Transverse colon (tissue), 4 donors: ENCODE measurements around the gene KRTAP12-3. TPM values are rescaled to one million over a fixed set of nuclear protein-coding genes. Genes with fewer than 3 reads are reported as not detected.
"Not testable (repeated sequence)": the region's sequence is repeated elsewhere in the genome, so short reads cannot be mapped to it uniquely, and the experiment has no call there.

Experiments
- DNase-seq: peaks from one replicate; pipeline ENCODE4 v3.0.0-alpha.2; 2019
- H3K27ac ChIP-seq, 4 donors: fragments of 200-600 bp; sonication (generic); 2 replicates each; pipeline ENCODE4 v1.5.1; 2016 to 2018; ENCODE audit warnings: inconsistent platforms in 4 of 4
- H3K27me3 ChIP-seq: fragments of 200-600 bp; sonication (generic); 2 replicates; pipeline ENCODE4 v1.5.1; 2017; ENCODE audit warnings: inconsistent platforms
- H3K36me3 ChIP-seq, 4 donors: fragments of 200-600 bp; sonication (generic); 2 replicates each; pipeline ENCODE4 v1.5.1; 2017 to 2019; ENCODE audit warnings: inconsistent platforms in 4 of 4
- H3K4me1 ChIP-seq, 4 donors: fragments of 200-600 bp; sonication (generic); 2 replicates each; pipeline ENCODE4 v1.5.1; 2017 to 2020; ENCODE audit warnings: inconsistent platforms in 4 of 4
- H3K4me3 ChIP-seq, 4 donors: fragments of 200-600 bp; sonication (generic); 1 replicate in 1 of 4; 2 replicates in 3 of 4; pipeline versions ENCODE4 v1.5.1 to v1.6.1; 2017 to 2019; ENCODE audit warnings: inconsistent platforms in 4 of 4
- H3K9me3 ChIP-seq, 2 donors: fragments of 200-600 bp; sonication (generic); 2 replicates each; pipeline ENCODE4 v1.5.1; 2017 to 2019; ENCODE audit warnings: inconsistent platforms in 2 of 2
- CTCF ChIP-seq, 5 experiments: fragments of 200-600 bp in 3 of 5; fragments of 450-650 bp in 2 of 5; sonication (generic) in 3 of 5; IDR thresholded peaks; 1 replicate in 2 of 5; 2 replicates in 3 of 5; pipeline ENCODE4 v1.5.1; 2016 to 2017; ENCODE audit warnings: antibody characterized with exemption in 5 of 5, inconsistent platforms in 3 of 5, mild to moderate bottlenecking in 2 of 5, moderate library complexity in 1 of 5
- EP300 ChIP-seq: sonication (generic); formaldehyde crosslinking; IDR thresholded peaks from one replicate; pipeline ENCODE4 v1.6.1; 2017; ENCODE audit warnings: antibody characterized with exemption, low read depth
- POLR2A ChIP-seq: fragments of 450-650 bp; IDR thresholded peaks from one replicate; pipeline ENCODE4 v1.6.1; 2016; ENCODE audit warnings: antibody characterized with exemption, mild to moderate bottlenecking, moderate library complexity
- POLR2AphosphoS5 ChIP-seq, 3 donors: sonication (generic); formaldehyde crosslinking; IDR thresholded peaks; one replicate each; pipeline ENCODE4 v1.6.1; 2016; ENCODE audit warnings: antibody characterized with exemption in 3 of 3
- WGBS, 2 donors: methylation state at CpG; one replicate each; pipeline ENCODE4 v1.1.5; 2018; ENCODE audit warnings: low coverage in 1 of 2; 5-methylcytosine and 5-hydroxymethylcytosine counted together
- in situ Hi-C, 4 donors: fragments of 200-750 bp; cut with MboI; loops; one replicate each; pipeline versions ENCODE4 v1.15.0 to v1.15.1; 2017; ENCODE audit warnings: low sequenced_read_pairs in 3 of 4, low pct_ligation_motif_present in 1 of 4, low pct_unique_long_range_greater_than_20kb in 1 of 4
- intact Hi-C: fragments of 100-400 bp; cut with DNase I; formaldehyde crosslinking; loops from one replicate; pipeline ENCODE4 v1.15.1; 2023; ENCODE audit warnings: low total_unique reads
- total RNA-seq, 4 donors: library from RNA; depleted of rRNA; stranded (reverse); fragments of >200 nt; gene quantifications; one replicate each; pipeline ENCODE4 v1.1.0, GENCODE V29; 2016

The KRTAP12-3 gene
- total RNA-seq, 4 donors from 2014 or later, result not detected

- Histone ChIP-seq H3K4me3 (no peak within 1 kb of the TSS), H3K36me3 (no peaks in the 10 kb centered on the region), H3K27me3 (peaks cover 10% of the 10 kb centered on the region), H3K27ac (no peak within 1 kb of the TSS), H3K4me1 (no peaks in the 10 kb centered on the region), H3K9me3 (peaks cover 1 to 9% of the 10 kb centered on the region in 2 donors)
- intact Hi-C loops (no loop called here), in situ Hi-C loops (no loop called here)
- TF ChIP-seq POLR2AphosphoS5 (IDR thresholded peaks at IDR 0.05) (no peak), POLR2A (no peak), EP300 (no peak), CTCF (IDR thresholded peaks at IDR 0.05) (no peak)
- no peak for DNase-seq
- WGBS, 2 donors, result 58% methylated on average over 19 of the region's 21 CpGs; no CpG with 5 or more reads in 1 of the 2 donors
Measured at GRCh38 chr21:44637018-44637850, 20.5 kb upstream of the KRTAP12-3 start, which contains the start of gene KRTAP10-10. Gene KRTAP10-10 (plus strand): TSS chr21:44637356. CDS start chr21:44637418, 62 bp downstream.

GRCh38 chr21:44637851-44638348 is 19.8 kb upstream of the KRTAP12-3 start:
- H3K9me3 ChIP-seq, DNase-seq, H3K27ac ChIP-seq, H3K36me3 ChIP-seq, intact Hi-C loops, H3K4me3 ChIP-seq, H3K27me3 ChIP-seq, in situ Hi-C loops, H3K4me1 ChIP-seq: not testable (repeated sequence)
- WGBS, 2 donors, result 52% methylated on average over 10 of the region's 12 CpGs; no CpG with 5 or more reads in 1 of the 2 donors

GRCh38 chr21:44638506-44639330 is 19.0 kb upstream of the KRTAP12-3 start:
- H3K27me3 ChIP-seq, intact Hi-C loops, DNase-seq, H3K4me3 ChIP-seq, H3K4me1 ChIP-seq, in situ Hi-C loops, H3K36me3 ChIP-seq, H3K9me3 ChIP-seq, H3K27ac ChIP-seq: not testable (repeated sequence)
- 77% methylated on average over 20 of the region's 21 CpGs; no CpG with 5 or more reads in 1 of the 2 donors for WGBS, 2 donors

GRCh38 chr21:44639331-44639655 is 18.4 kb upstream of the KRTAP12-3 start:
- Histone ChIP-seq H3K4me1 (no peaks in the 10 kb centered on the region), H3K27me3 (peaks cover 10% of the 10 kb centered on the region), H3K4me3 (no peak overlapping the region), H3K36me3 (no peaks in the 10 kb centered on the region), H3K9me3 (peaks cover 0 to 3% of the 10 kb centered on the region in 2 donors), H3K27ac (no peak overlapping the region)
- intact Hi-C loops, result no loop called here
- in situ Hi-C loops, result no loop called here
- WGBS, 2 donors, result 92% methylated on average over 10 of the region's 12 CpGs; no CpG with 5 or more reads in 1 of the 2 donors
- no peak for TF ChIP-seq POLR2AphosphoS5 (IDR thresholded peaks at IDR 0.05)
- TF ChIP-seq CTCF (IDR thresholded peaks at IDR 0.05), result no peak
- no peak for TF ChIP-seq POLR2A
- TF ChIP-seq EP300, result no peak
- DNase-seq, result no peak

GRCh38 chr21:44640761-44641160 is 17.0 kb upstream of the KRTAP12-3 start:
- no peak for TF ChIP-seq POLR2AphosphoS5 (IDR thresholded peaks at IDR 0.05)
- TF ChIP-seq CTCF (IDR thresholded peaks at IDR 0.05), result no peak
- no peak for TF ChIP-seq EP300
- no peak for TF ChIP-seq POLR2A
- Histone ChIP-seq H3K9me3 (peaks cover 3 to 4% of the 10 kb centered on the region in 2 donors), H3K4me3 (no peak overlapping the region), H3K4me1 (no peaks in the 10 kb centered on the region), H3K36me3 (no peaks in the 10 kb centered on the region), H3K27ac (no peak overlapping the region), H3K27me3 (peaks cover 10% of the 10 kb centered on the region)
- in situ Hi-C loops, result no loop called here
- DNase-seq, result no peak
- WGBS, 2 donors, result 75 to 79% methylated on average over 2 to 5 of the region's 5 CpGs
- intact Hi-C loops, result no loop called here
